K562 (cell line): ENCODE measurements around the gene LRRC25. TPM values are rescaled to one million over a fixed set of nuclear protein-coding genes. Genes with fewer than 3 reads are reported as not detected.

Experiments
- AFF4 ChIP-seq: sonication (generic); formaldehyde crosslinking; IDR thresholded peaks from 2 replicates; pipeline ENCODE4 v1.8.0; 2023; ENCODE audit warnings: mild to moderate bottlenecking, missing genetic modification reagents
- FOXA1 ChIP-seq: fragments of 450-650 bp; IDR thresholded peaks from 2 replicates; pipeline ENCODE4 v1.6.1; 2016; ENCODE audit warnings: mild to moderate bottlenecking, borderline replicate concordance
- FOXP4 ChIP-seq: sonication (generic); formaldehyde crosslinking; IDR thresholded peaks from 2 replicates; pipeline ENCODE4 v1.8.0; 2022; ENCODE audit warnings: mild to moderate bottlenecking, missing genetic modification reagents, borderline replicate concordance
- GTF3C2 ChIP-seq: IDR thresholded peaks from 3 replicates; pipeline ENCODE4 v1.6.1; 2011; ENCODE audit warnings: borderline replicate concordance, mild to moderate bottlenecking, moderate library complexity; ENCODE audit not compliant: insufficient read length; ENCODE audit errors: extremely low read depth
- KHSRP ChIP-seq: fragments of 450-650 bp; IDR thresholded peaks from 2 replicates; pipeline ENCODE4 v1.6.1; 2017
- SNIP1 ChIP-seq: fragments of 450-650 bp; IDR thresholded peaks from 2 replicates; pipeline ENCODE4 v1.7.1; 2017; ENCODE audit warnings: low read depth, mild to moderate bottlenecking
- STAT5B ChIP-seq: fragments of 250-450 bp; sonication (Bioruptor Pico); IDR thresholded peaks from 2 replicates; pipeline ENCODE4 v1.8.0; 2021; ENCODE audit warnings: mild to moderate bottlenecking, inconsistent platforms
- ZNF318 ChIP-seq, 2 experiments: fragments of 450-650 bp; IDR thresholded peaks; 2 replicates each; pipeline ENCODE4 v1.6.1; 2016; ENCODE audit warnings: mild to moderate bottlenecking in 2 of 2, borderline replicate concordance in 1 of 2, low read depth in 1 of 2, moderate library complexity in 1 of 2
- polyA plus RNA-seq, 8 experiments: library from polyadenylated mRNA; depleted of rRNA in 4 of 8; stranded (reverse) in 5 of 8; unstranded in 3 of 8; fragments of >200 nt; fragmentation: Nextera tagmentation in 2 of 8; fragmentation: Illumina TruSeq in 1 of 8; extraction: Ambion mirVana in 2 of 8; extraction: Trizol in 1 of 8; gene quantifications; 2 replicates each; pipeline versions ENCODE4 v1.2.1 to v1.2.3, GENCODE V29; 2011 to 2014; ENCODE audit warnings: inconsistent platforms in 1 of 8, missing spikeins in 1 of 8
- total RNA-seq, 7 experiments: library from RNA; depleted of rRNA in 6 of 7; stranded (reverse); fragments of >200 nt in 6 of 7; fragmentation: Illumina TruSeq in 2 of 7; extraction: Trizol in 2 of 7; gene quantifications; 2 replicates each; pipeline versions ENCODE4 v1.2.1 to v1.2.3, GENCODE V29; 2011 to 2021; ENCODE audit warnings: low replicate concordance in 1 of 7

LRRC25 gene
- total and polyA plus RNA-seq, 9 of the 15 experiments (the other 6 are each of a cell fraction or from before 2014, with no cell fraction given), result 0.07 to 0.36 (median 0.10) TPM; not detected in 3

GRCh38 chr19:18385675-18386542, 11.5 kb downstream of the LRRC25 start, which contains the start of gene GDF15 (continued):
- TF ChIP-seq AFF4 (peak; percentile 99), STAT5B (no peak), SNIP1 (no peak), FOXP4 (CRISPR knock-in tag) (no peak), FOXA1 (no peak), KHSRP (no peak), GTF3C2 (no peak), ZNF318 (IDR thresholded peaks at IDR 0.05; ENCODE audit: borderline replicate concordance in 1 of 2, low read depth in 1 of 2) (no peak)
